GM12878 (cell line): Measurements from ENCODE around the gene FLNC. TPM values are rescaled to one million over a fixed set of nuclear protein-coding genes. Genes with fewer than 3 reads are reported as not detected.

Experiments used
- ATAC-seq: fragments of 200-7000 bp; cut with Tn5 transposase; 3 replicates; pipeline ENCODE4 v1.9.1; 2020; ENCODE audit warnings: mild to moderate bottlenecking, moderate library complexity
- BruUV-seq: library from RNA; stranded (reverse); fragments of 400-500 nt; replicated peaks from 2 replicates; lab custom pipeline; 2021; lab: Mats Ljungman, UMichigan
- CTCF ChIA-PET: fragments of 300-600 bp; sonication (Branson Sonifier 250); formaldehyde crosslinking; extraction: SDS; loops from one replicate; lab custom pipeline; 2021; ENCODE audit warnings: inconsistent platforms; lab: Yijun Ruan, JAX
- POLR2A ChIA-PET: fragments of 350-600 bp; formaldehyde crosslinking; extraction: SDS; loops from one replicate; lab custom pipeline; 2021; ENCODE audit warnings: inconsistent platforms; lab: Charles Lee
- RAD21 ChIA-PET: fragments of 300-600 bp; sonication (Branson Sonifier 250); formaldehyde crosslinking; loops from one replicate; lab custom pipeline; 2023; ENCODE audit warnings: antibody characterized with exemption; ENCODE audit not compliant: unreplicated experiment; lab: Charles Lee
- SMC1A ChIA-PET: fragments of 300-600 bp; sonication (Branson Sonifier 250); formaldehyde crosslinking; loops from one replicate; lab custom pipeline; 2023; ENCODE audit not compliant: unreplicated experiment, uncharacterized antibody; lab: Charles Lee
- DNase-seq: peaks from one replicate; pipeline ENCODE4 v3.0.0-alpha.2; 2011; ENCODE audit warnings: low read depth, low spot score
- FAIRE-seq: peaks from 3 replicates; lab custom pipeline; 2011; peaks lifted over from hg19 to GRCh38; lab: Jason Lieb, UNC
- H2AFZ ChIP-seq: 2 replicates; pipeline ENCODE4 v1.6.0; 2011; ENCODE audit warnings: low read depth, low read length, control low read depth; ENCODE audit not compliant: control insufficient read depth
- H3K27ac ChIP-seq: 2 replicates; pipeline ENCODE4 v1.5.1; 2011; ENCODE audit warnings: control low read depth; ENCODE audit not compliant: control insufficient read depth, insufficient read depth
- H3K27me3 ChIP-seq, 2 experiments: replicated peaks in 1 of 2; 2 replicates each; pipeline versions ENCODE4 v1.6.0 to v1.6.1; 2011; ENCODE audit warnings: low read length in 1 of 2; ENCODE audit not compliant: control insufficient read depth in 2 of 2, insufficient read depth in 2 of 2
- H3K36me3 ChIP-seq, 2 experiments: 2 replicates each; pipeline ENCODE4 v1.5.1; 2011; ENCODE audit warnings: low read length in 1 of 2; ENCODE audit not compliant: control insufficient read depth in 2 of 2, insufficient read depth in 2 of 2
- H3K4me1 ChIP-seq: 2 replicates; pipeline ENCODE4 v1.6.1; 2011; ENCODE audit warnings: mild to moderate bottlenecking, low read length, moderate library complexity, mixed read lengths; ENCODE audit not compliant: control insufficient read depth, insufficient read depth
- H3K4me2 ChIP-seq: 2 replicates; pipeline ENCODE4 v1.6.0; 2011; ENCODE audit warnings: control low read depth; ENCODE audit not compliant: control insufficient read depth, insufficient read depth
- H3K4me3 ChIP-seq: fragments of 200-600 bp; sonication (generic); 2 replicates; pipeline ENCODE4 v1.5.1; 2016
- H3K79me2 ChIP-seq: 2 replicates; pipeline ENCODE4 v1.6.0; 2011; ENCODE audit warnings: low read length; ENCODE audit not compliant: control insufficient read depth, insufficient read depth
- H3K9ac ChIP-seq: 2 replicates; pipeline ENCODE4 v1.8.0; 2011; ENCODE audit warnings: low read length, control low read depth, mixed read lengths; ENCODE audit not compliant: control insufficient read depth, insufficient read depth
- H3K9me3 ChIP-seq: replicated peaks from 3 replicates; pipeline ENCODE4 v1.5.1; 2011; ENCODE audit warnings: mild to moderate bottlenecking, low read length; ENCODE audit not compliant: control insufficient read depth, insufficient read depth
- H4K20me1 ChIP-seq: 2 replicates; pipeline ENCODE4 v1.6.0; 2011; ENCODE audit not compliant: control insufficient read depth, insufficient read depth
- CEBPB ChIP-seq, 2 experiments: fragments of 150-350 bp in 1 of 2; IDR thresholded peaks; 2 replicates each; pipeline ENCODE4 v1.6.1; 2012 to 2014; ENCODE audit warnings: low read depth in 2 of 2, low read length in 2 of 2, borderline replicate concordance in 1 of 2, inconsistent platforms in 1 of 2
- EED ChIP-seq: sonication (generic); IDR thresholded peaks from 2 replicates; pipeline ENCODE4 v1.6.1; 2016; ENCODE audit warnings: antibody characterized with exemption, low read depth
- SUZ12 ChIP-seq: fragments of 200-600 bp; sonication (generic); IDR thresholded peaks from one replicate; pipeline ENCODE4 v1.6.1; 2018; ENCODE audit warnings: antibody characterized with exemption, mild to moderate bottlenecking; ENCODE audit not compliant: unreplicated experiment
- TBL1XR1 ChIP-seq: IDR thresholded peaks from 2 replicates; pipeline ENCODE4 v1.6.1; 2012; ENCODE audit warnings: low read depth, low read length, improper control_type of control experiment
- WGBS: methylation state at CpG from one replicate; pipeline ENCODE4 v1.1.6; 2016; ENCODE audit warnings: low lambda C conversion rate; ENCODE audit not compliant: insufficient replicate concordance, insufficient coverage; ENCODE audit errors: missing lambda C conversion rate; 5-methylcytosine and 5-hydroxymethylcytosine counted together
- in situ Hi-C: fragments of 300-500 bp; cut with MboI; formaldehyde crosslinking; loops from 9 replicates; pipeline ENCODE4 v1.14.3; 2018; ENCODE audit warnings: mixed read lengths
- intact Hi-C: fragments of 100-400 bp; cut with micrococcal nuclease; formaldehyde crosslinking; loops from one replicate; pipeline ENCODE4 v1.14.2; 2022; ENCODE audit not compliant: unreplicated experiment
- polyA plus RNA-seq, 11 experiments: library from polyadenylated mRNA; depleted of rRNA in 4 of 11; unstranded in 6 of 11; stranded (reverse) in 5 of 11; fragments of >200 nt; fragmentation: Nextera tagmentation in 4 of 11; fragmentation: Illumina TruSeq in 1 of 11; extraction: Ambion mirVana in 4 of 11; extraction: Trizol in 1 of 11; gene quantifications; 1 replicate in 1 of 11; 2 replicates in 10 of 11; pipeline versions ENCODE4 v1.2.1 to v1.2.3, GENCODE V29; 2011 to 2016; ENCODE audit warnings: inconsistent platforms in 2 of 11, missing spikeins in 2 of 11, low read depth in 1 of 11
- total RNA-seq, 4 experiments: library from RNA; depleted of rRNA in 3 of 4; stranded (reverse); fragments of >200 nt in 3 of 4; fragmentation: Illumina TruSeq in 1 of 4; extraction: Trizol in 1 of 4; gene quantifications; 2 replicates each; pipeline versions ENCODE4 v1.2.1 to v1.2.3, GENCODE V29; 2013 to 2021
- TF ChIP-seq, protein P1 (sequence below): IDR thresholded peaks from 2 replicates; pipeline ENCODE4 v1.6.1; 2011; ENCODE audit warnings: borderline replicate concordance, low read depth, mild to moderate bottlenecking, moderate library complexity, mixed read lengths, low read length; ENCODE audit not compliant: insufficient read depth; ENCODE audit errors: extremely low read length

FLNC gene
- total and polyA plus RNA-seq, 10 of the 15 experiments (the other 5 are each of a cell fraction or from before 2014, with no cell fraction given): 0.01 to 0.21 (median 0.06) TPM; not detected in 3

- ChIA-PET SMC1A (no interaction called here), CTCF (no interaction called here), POLR2A (no interaction called here), RAD21 (no interaction called here)
- H3K36me3 ChIP-seq: no peaks in the 10 kb centered on the region
- no peaks in the 10 kb centered on the region for H4K20me1 ChIP-seq
- BruUV-seq: no TSS peak
- WGBS: 19% methylated on average over 53 of the region's 67 CpGs
- H3K9ac ChIP-seq: no peak overlapping the region
- intact Hi-C loops (no loop called here), in situ Hi-C loops (no loop called here)
- ATAC-seq: no peak
- no peak for DNase-seq
- no peak overlapping the region for H3K27ac ChIP-seq
- no peak overlapping the region for H3K4me3 ChIP-seq
- no peaks in the 10 kb centered on the region for H3K79me2 ChIP-seq
- H3K27me3 ChIP-seq: peaks cover 0 to 1% of the 10 kb centered on the region in 2 experiments; a peak in 2 of 4 replicates
- TF ChIP-seq SUZ12 (peak; percentile 60), EED (no peak)
- H3K4me1 ChIP-seq: no peaks in the 10 kb centered on the region
- no peaks in the 10 kb centered on the region for H3K9me3 ChIP-seq
- peak overlapping the region; percentile 25; the same call in 1 of the 2 replicates for H3K4me2 ChIP-seq
- no peak overlapping the region for H2AFZ ChIP-seq
- no peak for FAIRE-seq
Measured at GRCh38 chr7:128890306-128891109, 60.3 kb downstream of the FLNC start.

DNA sequence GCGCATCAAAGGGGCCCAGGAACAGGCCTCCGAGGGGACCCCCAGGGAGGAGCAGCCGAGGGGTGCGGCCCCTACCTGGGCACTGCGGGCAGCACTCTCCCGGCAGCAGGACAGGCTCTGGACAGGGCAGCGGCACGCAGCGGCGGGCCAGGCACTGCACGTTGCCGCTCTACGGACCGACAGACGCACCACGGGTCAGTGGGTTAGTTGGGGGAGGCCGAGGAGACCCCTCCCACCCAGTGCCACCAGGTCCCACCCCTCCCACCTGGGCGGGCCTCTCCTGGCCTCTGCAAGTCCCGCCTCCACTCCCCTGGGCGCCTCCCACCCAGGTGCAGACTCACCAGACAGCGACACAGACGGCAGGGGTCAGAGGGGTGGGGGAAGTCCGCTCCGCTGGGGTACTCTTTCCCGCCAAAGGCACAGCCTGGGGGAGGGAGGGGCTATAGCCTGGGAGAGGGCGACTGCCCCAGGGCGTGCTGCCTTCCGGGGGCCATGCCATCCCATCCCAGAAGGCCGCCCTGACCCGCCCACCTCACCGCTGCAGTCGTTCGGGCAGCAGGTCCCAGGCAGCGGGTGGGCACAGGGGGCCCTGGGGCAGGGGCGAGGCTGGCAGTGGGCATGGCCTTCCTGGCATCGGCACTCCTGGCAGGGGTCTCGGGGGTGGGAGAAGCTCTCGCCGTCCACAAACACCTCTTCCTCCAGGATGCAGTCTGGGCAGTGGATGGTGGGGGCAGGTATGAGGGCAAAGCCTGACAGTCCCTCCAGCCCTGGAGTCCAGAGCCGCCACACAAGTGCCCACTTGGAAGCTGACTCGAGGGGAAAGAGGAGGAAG, 61.1 kb downstream of the FLNC start:
- no peak overlapping the region for H3K4me3 ChIP-seq
- H3K9me3 ChIP-seq: no peaks in the 10 kb centered on the region
- ChIA-PET CTCF (no interaction called here), RAD21 (interaction anchor here (1.0 kb wide), 1 partner anchor 48 kb away, joined by 3 read pairs; no protein-coding TSS in a partner anchor), POLR2A (no interaction called here), SMC1A (no interaction called here)
- intact Hi-C loops: no loop called here
- H2AFZ ChIP-seq: no peak overlapping the region
- H3K27me3 ChIP-seq: peaks cover 0 to 1% of the 10 kb centered on the region in 2 experiments; a peak in 2 of 4 replicates
- no peaks in the 10 kb centered on the region for H3K36me3 ChIP-seq
- TF ChIP-seq TBL1XR1 (no peak), CEBPB (IDR thresholded peaks at IDR 0.05; ENCODE audit: borderline replicate concordance in 1 of 2, low read depth in 2 of 2, low read length in 2 of 2) (no peak), SUZ12 (peak; percentile 46)
- TF ChIP-seq, protein P1, sequence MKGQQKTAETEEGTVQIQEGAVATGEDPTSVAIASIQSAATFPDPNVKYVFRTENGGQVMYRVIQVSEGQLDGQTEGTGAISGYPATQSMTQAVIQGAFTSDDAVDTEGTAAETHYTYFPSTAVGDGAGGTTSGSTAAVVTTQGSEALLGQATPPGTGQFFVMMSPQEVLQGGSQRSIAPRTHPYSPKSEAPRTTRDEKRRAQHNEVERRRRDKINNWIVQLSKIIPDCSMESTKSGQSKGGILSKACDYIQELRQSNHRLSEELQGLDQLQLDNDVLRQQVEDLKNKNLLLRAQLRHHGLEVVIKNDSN: no peak
- H3K79me2 ChIP-seq: no peaks in the 10 kb centered on the region
- ATAC-seq (no peak), FAIRE-seq (no peak), DNase-seq (no peak)
- no peaks in the 10 kb centered on the region for H4K20me1 ChIP-seq
- BruUV-seq: no TSS peak
- in situ Hi-C loops: no loop called here
- H3K4me1 ChIP-seq: no peaks in the 10 kb centered on the region
- H3K9ac ChIP-seq: no peak overlapping the region
- no peak overlapping the region for H3K27ac ChIP-seq
- H3K4me2 ChIP-seq: peak overlapping the region; percentile 25; the same call in 1 of the 2 replicates
- WGBS: 52% methylated on average over 25 of the region's 41 CpGs
